Panc1 (cell line): ENCODE measurements around the gene KRT10. TPM values are rescaled to one million over a fixed set of nuclear protein-coding genes. Genes with fewer than 3 reads are reported as not detected.
"Not testable (repeated sequence)": the region's sequence is repeated elsewhere in the genome, so short reads cannot be mapped to it uniquely, and the experiment has no call there.

Experiments
- ATAC-seq: fragments of 200-7000 bp; cut with Tn5 transposase; 2 replicates; pipeline ENCODE4 v1.9.1; 2020; ENCODE audit warnings: mild to moderate bottlenecking, moderate library complexity
- BruUV-seq: library from RNA; stranded (reverse); fragments of 400-500 nt; replicated peaks from 2 replicates; lab custom pipeline; 2021; lab: Mats Ljungman, UMichigan
- CTCF ChIA-PET: fragments of 300-600 bp; sonication (Branson Sonifier 250); formaldehyde crosslinking; loops from one replicate; lab custom pipeline; 2022; ENCODE audit warnings: antibody characterized with exemption; lab: Charles Lee
- POLR2A ChIA-PET: fragments of 300-600 bp; sonication (Branson Sonifier 250); formaldehyde crosslinking; loops from one replicate; lab custom pipeline; 2022; ENCODE audit warnings: antibody characterized with exemption; lab: Charles Lee
- DNase-seq: peaks from one replicate; pipeline ENCODE4 v3.0.0-alpha.2; 2010; ENCODE audit warnings: low read depth, low spot score
- H3K27ac ChIP-seq: 2 replicates; pipeline ENCODE4 v1.5.1; 2011; ENCODE audit warnings: mild to moderate bottlenecking, low read length, inconsistent platforms
- H3K27me3 ChIP-seq: fragments of 200-500 bp; sonication (Bioruptor generic); 2 replicates; pipeline ENCODE4 v1.6.0; 2014; ENCODE audit warnings: low read length, inconsistent platforms; ENCODE audit not compliant: control insufficient read depth, insufficient read depth
- H3K36me3 ChIP-seq: fragments of 200-500 bp; sonication (Bioruptor generic); 2 replicates; pipeline ENCODE4 v1.5.1; 2014; ENCODE audit warnings: inconsistent platforms, mild to moderate bottlenecking, low read length, moderate library complexity; ENCODE audit not compliant: control insufficient read depth, insufficient read depth
- H3K4me1 ChIP-seq: 2 replicates; pipeline ENCODE4 v1.5.1; 2011; ENCODE audit warnings: inconsistent platforms, mild to moderate bottlenecking, low read length, moderate library complexity; ENCODE audit not compliant: control insufficient read depth, insufficient read depth
- H3K4me3 ChIP-seq, 2 experiments: 2 replicates each; pipeline ENCODE4 v1.5.1; 2011 to 2012; ENCODE audit warnings: low read depth in 2 of 2, low read length in 2 of 2, mild to moderate bottlenecking in 2 of 2, inconsistent platforms in 1 of 2, moderate library complexity in 1 of 2
- H3K9me3 ChIP-seq: fragments of 200-500 bp; sonication (Bioruptor generic); 2 replicates; pipeline ENCODE4 v1.5.1; 2014; ENCODE audit warnings: low read depth, mild to moderate bottlenecking, inconsistent platforms, low read length, moderate library complexity; ENCODE audit not compliant: control insufficient read depth, insufficient read depth
- CTCF ChIP-seq: fragments of 450-650 bp; IDR thresholded peaks from 2 replicates; pipeline ENCODE4 v1.5.1; 2017; ENCODE audit warnings: mild to moderate bottlenecking
- POLR2AphosphoS5 ChIP-seq: IDR thresholded peaks from 2 replicates; pipeline ENCODE4 v1.6.1; 2012; ENCODE audit warnings: mild to moderate bottlenecking, low read depth, low read length, moderate library complexity
- REST ChIP-seq, 2 experiments: IDR thresholded peaks; 2 replicates each; pipeline ENCODE4 v1.6.1; 2011 to 2012; ENCODE audit warnings: low read depth in 2 of 2, control low read depth in 1 of 2, low read length in 1 of 2, mild to moderate bottlenecking in 1 of 2, moderate library complexity in 1 of 2; ENCODE audit not compliant: insufficient read depth in 1 of 2
- SIN3A ChIP-seq: IDR thresholded peaks from 2 replicates; pipeline ENCODE4 v1.6.1; 2012; ENCODE audit warnings: low read depth, mild to moderate bottlenecking, low read length, moderate library complexity, borderline replicate concordance; ENCODE audit not compliant: insufficient read depth
- TCF7L2 ChIP-seq: IDR thresholded peaks from 2 replicates; pipeline ENCODE4 v1.6.1; 2011; ENCODE audit warnings: mild to moderate bottlenecking, low read depth, low read length, inconsistent platforms
- in situ Hi-C: cut with HindIII; loops from 2 replicates; pipeline ENCODE4 v1.10.0; 2016; ENCODE audit warnings: low sequenced_read_pairs, low pct_unique_long_range_greater_than_20kb
- intact Hi-C: fragments of 100-400 bp; cut with micrococcal nuclease; formaldehyde crosslinking; loops from one replicate; pipeline ENCODE4 v1.10.0; 2022; ENCODE audit not compliant: unreplicated experiment
- total RNA-seq: library from RNA; stranded (reverse); gene quantifications from one replicate; pipeline ENCODE4 v1.2.1, GENCODE V29; 2021; ENCODE audit not compliant: unreplicated experiment

Gene KRT10
- total RNA-seq, 1 experiment from 2014 or later: 70.8 TPM

- ChIA-PET CTCF (interaction anchor here (0.6 to 0.7 kb wide), 3 partner anchors 85 to 849 kb away, joined by 3 to 6 read pairs (median 3); no protein-coding TSS in a partner anchor), POLR2A (no interaction called here)
- Histone ChIP-seq H3K36me3 (peaks cover 8% of the 10 kb centered on the region; the same call in 1 of the 2 replicates), H3K4me1 (peaks cover 16% of the 10 kb centered on the region; the same call in 1 of the 2 replicates), H3K27ac (no peak overlapping the region), H3K27me3 (no peaks in the 10 kb centered on the region), H3K4me3 (no peak overlapping the region), H3K9me3 (no peaks in the 10 kb centered on the region)
- ATAC-seq (no peak), DNase-seq (no peak)
- no peak for TF ChIP-seq SIN3A
- TF ChIP-seq CTCF: no peak
- no peak for TF ChIP-seq REST (IDR thresholded peaks at IDR 0.05; ENCODE audit: insufficient read depth in 1 of 2, low read depth in 2 of 2, low read length in 1 of 2)
- TF ChIP-seq TCF7L2: no peak
- no peak for TF ChIP-seq POLR2AphosphoS5
- in situ Hi-C loops (no loop called here), intact Hi-C loops (no loop called here)
- BruUV-seq: no TSS peak
Observed at GRCh38 chr17:40816569-40816968, 5.8 kb downstream of the KRT10 start.

GRCh38 chr17:40815381-40815780 lies 7.0 kb downstream of the KRT10 start:
- DNase-seq (no peak), ATAC-seq (no peak)
- no TSS peak for BruUV-seq
- peaks cover 10% of the 10 kb centered on the region; the same call in 1 of the 2 replicates for H3K4me1 ChIP-seq
- in situ Hi-C loops (no loop called here), intact Hi-C loops (no loop called here)
- H3K9me3 ChIP-seq: no peaks in the 10 kb centered on the region
- no peaks in the 10 kb centered on the region for H3K27me3 ChIP-seq
- no peak overlapping the region for H3K4me3 ChIP-seq
- H3K27ac ChIP-seq: no peak overlapping the region
- H3K36me3 ChIP-seq: peaks cover 8% of the 10 kb centered on the region; the same call in 1 of the 2 replicates
- no peak for TF ChIP-seq POLR2AphosphoS5
- no peak for TF ChIP-seq CTCF
- no peak for TF ChIP-seq TCF7L2
- no peak for TF ChIP-seq REST (IDR thresholded peaks at IDR 0.05; ENCODE audit: insufficient read depth in 1 of 2, low read depth in 2 of 2, low read length in 1 of 2)
- no peak for TF ChIP-seq SIN3A
- POLR2A ChIA-PET: no interaction called here
- CTCF ChIA-PET: interaction anchor here (0.6 kb wide), 1 partner anchor 595 kb away, joined by 3 read pairs; no protein-coding TSS in a partner anchor

GRCh38 chr17:40814657-40815056 lies 7.8 kb downstream of the KRT10 start:
- H3K36me3 ChIP-seq, DNase-seq, H3K4me3 ChIP-seq, H3K4me1 ChIP-seq, H3K9me3 ChIP-seq, POLR2A ChIA-PET, CTCF ChIA-PET, ATAC-seq, intact Hi-C loops, BruUV-seq, H3K27me3 ChIP-seq, in situ Hi-C loops, H3K27ac ChIP-seq: not testable (repeated sequence)
